Activated B cell treated with CpG ODN at 0.5 μM for 24 hours (primary cell): ENCODE results near the gene SUPT3H. TPM values are rescaled to one million over a fixed set of nuclear protein-coding genes. Genes with fewer than 3 reads are reported as not detected.
"Not testable (repeated sequence)": the region's sequence is repeated elsewhere in the genome, so short reads cannot be mapped to it uniquely, and the experiment has no call there.

Experiments used
- ATAC-seq: fragments of 200-7000 bp; cut with Tn5 transposase; one replicate; pipeline ENCODE4 v1.10.0; 2021; ENCODE audit warnings: low read depth, mild to moderate bottlenecking, moderate library complexity
- CTCF ChIA-PET: fragments of 350-600 bp; sonication (Branson Sonifier 250); formaldehyde crosslinking; loops from one replicate; lab custom pipeline; 2021; ENCODE audit warnings: antibody characterized with exemption; lab: Charles Lee
- POLR2A ChIA-PET: fragments of 350-600 bp; sonication (Branson Sonifier 250); formaldehyde crosslinking; loops from one replicate; lab custom pipeline; 2021; ENCODE audit warnings: antibody characterized with exemption; lab: Charles Lee
- DNase-seq: peaks from one replicate; pipeline ENCODE4 v3.0.0; 2022
- H3K27ac Mint-ChIP-seq: one replicate; pipeline ENCODE4 v1.8.0; 2020; ENCODE audit warnings: mixed read lengths
- H3K27me3 Mint-ChIP-seq: one replicate; pipeline ENCODE4 v1.8.0; 2021; ENCODE audit warnings: mixed read lengths
- H3K36me3 Mint-ChIP-seq: one replicate; pipeline ENCODE4 v1.8.0; 2021; ENCODE audit warnings: low read depth, mixed read lengths
- H3K4me1 Mint-ChIP-seq: one replicate; pipeline ENCODE4 v1.8.0; 2021; ENCODE audit warnings: mixed read lengths
- H3K4me3 Mint-ChIP-seq: one replicate; pipeline ENCODE4 v1.8.0; 2020; ENCODE audit warnings: mild to moderate bottlenecking, mixed read lengths
- H3K9me3 Mint-ChIP-seq: one replicate; pipeline ENCODE4 v1.8.0; 2020; ENCODE audit warnings: mixed read lengths
- CTCF ChIP-seq: fragments of 200-600 bp; IDR thresholded peaks from one replicate; pipeline ENCODE4 v1.8.0; 2022; ENCODE audit warnings: antibody characterized with exemption, mild to moderate bottlenecking
- intact Hi-C: fragments of 100-400 bp; cut with micrococcal nuclease; formaldehyde crosslinking; loops from one replicate; pipeline ENCODE4 v1.15.1; 2024
- total RNA-seq: library from RNA; stranded (reverse); gene quantifications from 2 replicates; pipeline ENCODE4 v1.2.3, GENCODE V29; 2022

Gene SUPT3H
- total RNA-seq, 1 donor from 2014 or later = 9.9 TPM

GRCh38 chr6:45044510-45045252, 333.1 kb downstream of the SUPT3H start:
- ATAC-seq (no peak), DNase-seq (no peak)
- intact Hi-C loops = no loop called here
- no peak for TF ChIP-seq CTCF
- Mint-ChIP-seq H3K27ac (no peak overlapping the region), H3K9me3 (peaks cover 3% of the 10 kb centered on the region), H3K36me3 (no peaks in the 10 kb centered on the region), H3K4me1 (peaks cover 17% of the 10 kb centered on the region), H3K4me3 (no peak overlapping the region), H3K27me3 (no peaks in the 10 kb centered on the region)
- POLR2A ChIA-PET = no interaction called here
- CTCF ChIA-PET = no interaction called here

GRCh38 chr6:45044086-45044485, 333.6 kb downstream of the SUPT3H start:
- no peak overlapping the region for H3K4me3 Mint-ChIP-seq
- no peaks in the 10 kb centered on the region for H3K36me3 Mint-ChIP-seq
- ChIA-PET CTCF (no interaction called here), POLR2A (no interaction called here)
- H3K9me3 Mint-ChIP-seq = peaks cover 3% of the 10 kb centered on the region
- H3K27ac Mint-ChIP-seq = no peak overlapping the region
- peaks cover 11% of the 10 kb centered on the region for H3K4me1 Mint-ChIP-seq
- intact Hi-C loops = no loop called here
- no peak for TF ChIP-seq CTCF
- DNase-seq (no peak), ATAC-seq (no peak)
- no peaks in the 10 kb centered on the region for H3K27me3 Mint-ChIP-seq

GRCh38 chr6:45042673-45043072, 335.1 kb downstream of the SUPT3H start:
- not testable (repeated sequence) for H3K9me3 Mint-ChIP-seq

GRCh38 chr6:45038226-45038625, 339.5 kb downstream of the SUPT3H start:
- intact Hi-C loops = no loop called here

More at GRCh38 chr6:45042673-45043072, 335.1 kb downstream of the SUPT3H start:
- H3K4me1 Mint-ChIP-seq, CTCF ChIA-PET, DNase-seq, H3K27me3 Mint-ChIP-seq, H3K27ac Mint-ChIP-seq, POLR2A ChIA-PET, H3K4me3 Mint-ChIP-seq, intact Hi-C loops, ATAC-seq, H3K36me3 Mint-ChIP-seq: not testable (repeated sequence)

GRCh38 chr6:45036103-45036502, 341.6 kb downstream of the SUPT3H start:
- Mint-ChIP-seq H3K9me3 (no peaks in the 10 kb centered on the region), H3K36me3 (no peaks in the 10 kb centered on the region), H3K4me1 (no peaks in the 10 kb centered on the region), H3K27ac (no peak overlapping the region), H3K27me3 (no peaks in the 10 kb centered on the region), H3K4me3 (no peak overlapping the region)
- TF ChIP-seq CTCF = no peak
- ChIA-PET POLR2A (no interaction called here), CTCF (no interaction called here)
- ATAC-seq (no peak), DNase-seq (no peak)
- intact Hi-C loops = no loop called here

More at GRCh38 chr6:45038226-45038625, 339.5 kb downstream of the SUPT3H start:
- Mint-ChIP-seq H3K27me3 (no peaks in the 10 kb centered on the region), H3K9me3 (no peaks in the 10 kb centered on the region), H3K4me3 (no peak overlapping the region), H3K27ac (no peak overlapping the region), H3K36me3 (no peaks in the 10 kb centered on the region), H3K4me1 (no peaks in the 10 kb centered on the region)
- POLR2A ChIA-PET = no interaction called here
- no peak for ATAC-seq
- CTCF ChIA-PET = interaction anchor here (0.6 kb wide), 1 partner anchor 381 kb away, joined by 3 read pairs; no protein-coding TSS in a partner anchor
- TF ChIP-seq CTCF = no peak
- no peak for DNase-seq
